ENCODE data around the gene KIAA0825. TPM values are rescaled to one million over a fixed set of nuclear protein-coding genes. Genes with fewer than 3 reads are reported as not detected.
"Not testable (repeated sequence)": the region's sequence is repeated elsewhere in the genome, so short reads cannot be mapped to it uniquely, and the experiment has no call there.

Gene KIAA0825
- total RNA-seq, 4 donors from 2014 or later = 0.60 to 2.5 (median 1.6) TPM

- ATAC-seq (no peak), DNase-seq (no peak)
- TF ChIP-seq CTCF (IDR thresholded peaks at IDR 0.05 in 4 of 5, conservative IDR thresholded peaks at IDR 0.05 in 1 of 5) = no peak
- no peak for TF ChIP-seq POLR2A (IDR thresholded peaks at IDR 0.05)
- no peak overlapping the region for H3K4me3 ChIP-seq
- H3K9me3 ChIP-seq = no peaks in the 10 kb centered on the region
- in situ Hi-C loops (cut with MboI; ENCODE audit: low sequenced_read_pairs in 4 of 4) (no loop called here), intact Hi-C loops (cut with DNase I; ENCODE audit: low total_unique reads) (loop anchor here (10.0 kb wide), 1 partner anchor 352 kb away; no protein-coding TSS in a partner anchor)
- H3K4me1 ChIP-seq = no peaks in the 10 kb centered on the region
- H3K27me3 ChIP-seq = no peaks in the 10 kb centered on the region
- H3K36me3 ChIP-seq = no peaks in the 10 kb centered on the region
- H3K27ac ChIP-seq = no peak overlapping the region
These were observed 445.3 kb downstream of the KIAA0825 start for GRCh38 chr5:94173100-94173499.

DNA sequence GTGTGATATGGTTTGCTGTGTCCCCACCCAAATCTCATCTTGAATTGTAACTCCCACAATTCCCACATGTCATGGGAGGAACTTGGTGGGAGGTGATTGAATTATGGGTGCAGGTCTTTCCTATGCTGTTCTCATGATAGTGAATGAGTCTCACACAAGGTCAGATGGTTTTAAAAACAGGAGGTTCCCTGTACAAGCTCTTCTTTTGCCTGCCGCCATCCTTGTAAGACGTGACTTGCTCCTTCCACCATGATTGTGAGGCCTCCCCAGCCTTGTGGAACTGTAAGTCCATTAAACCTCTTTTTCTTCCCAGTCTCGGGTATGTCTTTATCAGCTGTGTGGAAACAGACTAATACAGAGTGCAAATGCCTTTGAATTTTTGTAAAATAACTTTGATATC lies 447.3 kb downstream of the KIAA0825 start:
- H3K4me3 ChIP-seq; ATAC-seq; H3K4me1 ChIP-seq; H3K9me3 ChIP-seq; DNase-seq; H3K36me3 ChIP-seq; in situ Hi-C loops (cut with MboI; ENCODE audit: low sequenced_read_pairs in 4 of 4); H3K27me3 ChIP-seq; H3K27ac ChIP-seq: not testable (repeated sequence)
- intact Hi-C loops (cut with DNase I; ENCODE audit: low total_unique reads) = loop anchor here (10.0 kb wide), 1 partner anchor 354 kb away; no protein-coding TSS in a partner anchor

DNA sequence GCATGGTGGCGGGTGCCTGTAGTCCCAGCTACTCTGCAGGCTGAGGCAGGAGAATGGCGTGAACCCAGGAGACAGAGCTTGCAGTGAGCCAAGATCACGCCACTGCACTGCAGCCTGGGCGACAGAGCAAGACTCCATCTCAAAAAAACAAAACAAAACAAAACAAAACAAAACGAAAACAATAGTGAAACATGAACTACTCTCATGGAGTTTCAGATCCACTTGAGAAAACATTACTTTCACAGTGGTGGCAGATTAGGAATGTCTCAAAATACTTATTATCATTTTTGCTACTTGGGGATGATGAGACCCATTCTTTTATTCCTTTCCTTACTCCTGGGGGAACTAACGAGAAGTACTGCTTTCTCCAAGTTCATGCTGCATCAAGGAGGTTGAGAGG lies 448.2 kb downstream of the KIAA0825 start:
- H3K4me3 ChIP-seq; H3K36me3 ChIP-seq; H3K9me3 ChIP-seq; DNase-seq; H3K27ac ChIP-seq; H3K4me1 ChIP-seq; in situ Hi-C loops (cut with MboI; ENCODE audit: low sequenced_read_pairs in 4 of 4); ATAC-seq; H3K27me3 ChIP-seq: not testable (repeated sequence)
- intact Hi-C loops (cut with DNase I; ENCODE audit: low total_unique reads) = loop anchor here (10.0 kb wide), 1 partner anchor 355 kb away; no protein-coding TSS in a partner anchor

GRCh38 chr5:94168151-94168550 lies 450.3 kb downstream of the KIAA0825 start:
- Histone ChIP-seq H3K27me3 (no peaks in the 10 kb centered on the region), H3K36me3 (no peaks in the 10 kb centered on the region), H3K9me3 (no peaks in the 10 kb centered on the region), H3K4me3 (no peak overlapping the region), H3K4me1 (no peaks in the 10 kb centered on the region), H3K27ac (no peak overlapping the region)
- in situ Hi-C loops (cut with MboI; ENCODE audit: low sequenced_read_pairs in 4 of 4) (no loop called here), intact Hi-C loops (cut with DNase I; ENCODE audit: low total_unique reads) (no loop called here)
- TF ChIP-seq POLR2A (IDR thresholded peaks at IDR 0.05) (no peak), CTCF (IDR thresholded peaks at IDR 0.05 in 4 of 5, conservative IDR thresholded peaks at IDR 0.05 in 1 of 5) (no peak)
- DNase-seq = no peak
- ATAC-seq = no peak

GRCh38 chr5:94161801-94162200 lies 456.6 kb downstream of the KIAA0825 start:
- intact Hi-C loops (cut with DNase I; ENCODE audit: low total_unique reads) = no loop called here
- Histone ChIP-seq H3K27me3 (no peaks in the 10 kb centered on the region), H3K4me3 (no peak overlapping the region), H3K4me1 (no peaks in the 10 kb centered on the region), H3K27ac (no peak overlapping the region), H3K36me3 (no peaks in the 10 kb centered on the region), H3K9me3 (no peaks in the 10 kb centered on the region)
- DNase-seq (no peak), ATAC-seq (no peak)
- in situ Hi-C loops (cut with MboI; ENCODE audit: low sequenced_read_pairs in 4 of 4) = no loop called here
- TF ChIP-seq POLR2A (IDR thresholded peaks at IDR 0.05) (no peak), CTCF (IDR thresholded peaks at IDR 0.05 in 4 of 5, conservative IDR thresholded peaks at IDR 0.05 in 1 of 5) (no peak)

- TF ChIP-seq CTCF (IDR thresholded peaks at IDR 0.05 in 4 of 5, conservative IDR thresholded peaks at IDR 0.05 in 1 of 5) (no peak), POLR2A (IDR thresholded peaks at IDR 0.05) (no peak)
- in situ Hi-C loops (cut with MboI; ENCODE audit: low sequenced_read_pairs in 4 of 4) = no loop called here
These were observed 459.3 kb downstream of the KIAA0825 start for GRCh38 chr5:94159144-94159543.

More at GRCh38 chr5:94159144-94159543, 459.3 kb downstream of the KIAA0825 start:
- H3K27ac ChIP-seq = no peak overlapping the region
- intact Hi-C loops (cut with DNase I; ENCODE audit: low total_unique reads) = no loop called here
- no peaks in the 10 kb centered on the region for H3K9me3 ChIP-seq
- no peak overlapping the region for H3K4me3 ChIP-seq
- no peaks in the 10 kb centered on the region for H3K36me3 ChIP-seq
- DNase-seq (no peak), ATAC-seq (no peak)
- no peaks in the 10 kb centered on the region for H3K4me1 ChIP-seq
- no peaks in the 10 kb centered on the region for H3K27me3 ChIP-seq
